GM21367 (cell line): Measurements from ENCODE around the gene LRRC46.

ENCODE experiments used
- ATAC-seq: cut with Tn5 transposase; IDR thresholded peaks from one replicate; pipeline ENCODE4 v1.9.1; 2021; ENCODE audit not compliant: unreplicated experiment

The LRRC46 gene

DNA sequence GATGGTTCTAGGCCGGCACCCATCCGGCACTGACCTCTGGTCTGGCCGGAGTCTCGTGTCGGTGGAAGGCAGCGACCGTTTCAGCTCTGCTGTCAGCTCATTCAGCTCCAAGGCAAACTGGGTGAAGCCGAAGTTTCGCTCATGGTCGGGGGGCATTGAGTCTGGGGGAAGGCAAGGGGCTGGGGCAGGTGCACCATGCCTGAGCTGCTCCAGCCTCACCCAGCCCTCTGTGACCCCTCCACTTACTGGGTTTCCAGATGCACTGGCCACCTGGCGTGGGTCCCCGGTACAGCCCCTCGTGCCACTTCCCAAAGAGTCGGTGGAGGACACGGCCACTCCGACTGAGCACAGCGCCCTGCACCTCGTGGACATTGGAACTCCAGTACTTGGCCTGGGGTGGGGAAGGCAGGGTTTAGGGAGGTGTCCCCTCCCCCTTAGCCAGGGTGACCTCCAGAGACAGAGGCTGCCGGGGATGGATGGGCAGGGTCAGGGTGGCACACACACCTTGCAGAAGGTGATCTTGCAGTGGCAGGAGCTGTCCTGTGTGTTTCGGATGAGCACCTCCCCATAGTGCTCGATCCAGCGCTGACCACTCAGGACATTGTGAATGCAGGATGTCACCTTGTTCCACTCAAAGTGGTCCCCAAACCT is 22.5 kb upstream of the LRRC46 start:
- ATAC-seq = no peak

DNA sequence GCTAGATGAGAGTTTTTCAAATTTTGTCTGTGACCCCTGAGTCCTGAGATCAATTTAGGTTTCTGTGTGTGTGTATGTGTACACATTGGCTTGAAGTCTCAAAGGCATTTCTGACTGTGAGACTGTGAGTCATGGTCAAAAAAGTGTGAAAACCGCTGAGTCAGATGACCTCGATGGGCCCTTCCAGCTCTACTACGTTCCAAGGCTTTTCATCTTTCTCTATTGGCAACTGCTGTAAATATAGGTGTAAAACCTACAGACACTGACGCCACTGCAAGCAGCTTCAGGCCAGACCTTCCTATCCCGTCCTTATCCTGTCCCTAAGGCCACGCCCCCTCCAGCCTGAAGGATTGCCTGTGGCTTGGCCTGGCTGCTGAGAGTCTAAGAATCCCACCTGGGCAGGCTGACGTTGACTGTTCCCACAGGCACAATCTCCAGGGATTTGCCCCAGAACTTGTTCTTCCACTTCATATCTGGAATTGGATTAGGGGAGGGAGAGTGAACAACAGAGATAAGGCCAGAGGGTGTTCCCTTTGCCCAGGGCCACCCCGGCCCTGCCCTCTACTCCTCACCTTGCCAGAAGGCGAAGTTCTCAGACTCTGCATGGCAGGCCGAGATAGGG is 21.2 kb upstream of the LRRC46 start:
- ATAC-seq = no peak

DNA sequence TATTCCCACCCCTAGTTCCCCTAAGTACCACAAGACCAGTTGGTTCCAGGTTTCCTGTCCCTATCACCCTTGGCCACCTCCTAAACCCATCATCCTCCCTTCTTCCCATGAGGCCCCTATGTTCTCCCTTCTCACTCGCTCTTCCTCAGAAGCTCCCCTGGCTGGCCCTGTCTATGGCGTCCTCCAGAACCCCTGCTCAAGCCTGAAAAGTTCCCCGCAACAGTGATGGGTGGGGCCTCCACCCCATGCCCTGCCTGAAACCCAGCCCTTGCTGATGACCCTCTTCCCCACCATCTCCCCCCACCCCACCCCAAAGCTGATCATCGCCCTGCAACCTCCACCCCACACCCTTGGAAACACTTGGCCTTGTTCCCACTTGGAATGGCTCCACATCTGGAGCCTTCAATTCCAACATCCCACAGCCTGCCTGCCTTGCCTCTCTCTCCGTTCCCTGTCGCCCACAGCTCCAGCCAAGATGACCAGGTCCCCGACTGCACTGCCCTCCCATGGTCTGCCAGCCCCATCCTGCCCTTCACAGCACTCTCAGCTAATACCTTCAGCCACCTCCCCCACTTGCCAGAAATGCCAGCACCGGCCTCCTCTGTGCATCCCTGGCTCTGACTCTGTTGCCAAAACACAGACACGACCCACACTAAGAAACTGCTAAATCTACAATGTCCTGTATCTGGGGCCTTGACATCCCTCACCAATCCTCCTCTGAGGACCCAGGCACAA is 20.4 kb upstream of the LRRC46 start:
- no peak for ATAC-seq

DNA sequence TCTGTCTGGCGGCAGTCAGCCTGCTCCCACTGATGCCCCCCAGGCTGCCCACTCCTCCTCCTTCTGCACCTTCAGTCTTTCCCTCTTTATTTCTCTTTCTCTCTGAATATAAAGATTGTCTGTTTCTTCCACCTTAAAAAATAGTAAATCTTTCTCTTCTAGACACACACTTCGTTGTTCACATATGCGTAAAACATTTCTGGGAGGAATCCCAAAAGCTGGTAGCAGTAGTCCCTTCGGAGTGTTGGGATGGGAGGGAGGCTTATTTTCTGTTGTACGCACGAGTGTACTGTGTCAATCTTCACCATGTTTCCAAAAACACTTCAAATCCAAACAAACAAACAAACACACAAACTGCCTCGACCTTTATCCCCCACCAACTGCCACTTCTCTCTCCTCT is 19.8 kb upstream of the LRRC46 start:
- ATAC-seq = no peak

DNA sequence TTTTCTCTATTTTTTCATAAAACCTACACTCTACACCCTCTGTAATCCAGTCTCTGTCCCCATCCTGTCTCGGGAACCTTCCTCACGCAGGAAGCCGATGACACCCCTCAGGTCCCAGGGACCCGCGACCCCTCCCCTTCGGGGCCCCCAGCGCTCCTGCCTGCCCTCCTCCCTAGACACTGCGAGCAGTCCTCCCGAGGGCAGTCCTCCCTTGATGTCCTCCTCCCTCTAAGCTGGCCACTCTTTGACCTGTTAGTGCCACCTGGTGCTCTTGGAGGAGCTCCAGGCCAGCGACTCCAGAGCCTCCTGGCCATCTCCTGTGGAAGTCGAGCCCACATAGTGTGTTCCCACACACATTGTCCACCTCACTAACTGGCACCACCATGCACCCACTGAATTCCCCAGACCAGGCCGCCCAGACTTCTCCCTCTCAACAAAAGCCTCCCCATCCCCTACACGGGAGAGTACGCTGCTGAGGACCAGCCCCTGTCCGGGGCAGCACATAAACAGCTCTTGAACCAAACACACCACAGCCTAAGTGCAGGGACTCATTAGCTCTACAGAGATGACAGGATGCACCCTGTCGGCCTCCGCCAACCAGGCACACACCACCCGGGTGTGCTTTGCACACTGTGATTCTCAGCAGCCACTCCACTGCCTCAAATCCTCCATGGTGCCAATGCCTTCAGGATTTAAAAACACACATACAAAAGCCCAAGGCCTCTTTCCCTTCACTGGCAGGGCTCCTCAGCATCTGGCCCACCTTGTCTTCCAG is 19.1 kb upstream of the LRRC46 start:
- no peak for ATAC-seq

DNA sequence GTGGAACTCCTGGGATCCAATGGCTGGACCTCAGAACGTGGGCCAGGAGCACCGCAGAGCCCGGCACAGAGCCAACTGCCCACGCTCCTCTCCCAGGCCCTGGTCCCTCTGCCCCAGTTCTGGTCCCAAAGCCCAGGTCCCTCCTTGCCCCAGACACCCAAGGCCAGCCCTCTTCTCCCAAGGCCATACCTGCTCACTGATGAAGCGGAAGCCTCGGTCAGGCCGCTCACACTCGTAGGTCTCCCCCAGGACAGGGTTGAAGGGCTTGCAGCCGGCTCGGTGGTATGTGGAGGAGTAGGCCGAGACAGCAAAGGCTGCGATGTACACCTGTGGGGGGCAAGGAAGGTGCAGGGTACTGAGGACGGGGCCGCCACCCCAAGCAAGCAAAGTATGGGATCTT is 18.4 kb upstream of the LRRC46 start:
- no peak for ATAC-seq

DNA sequence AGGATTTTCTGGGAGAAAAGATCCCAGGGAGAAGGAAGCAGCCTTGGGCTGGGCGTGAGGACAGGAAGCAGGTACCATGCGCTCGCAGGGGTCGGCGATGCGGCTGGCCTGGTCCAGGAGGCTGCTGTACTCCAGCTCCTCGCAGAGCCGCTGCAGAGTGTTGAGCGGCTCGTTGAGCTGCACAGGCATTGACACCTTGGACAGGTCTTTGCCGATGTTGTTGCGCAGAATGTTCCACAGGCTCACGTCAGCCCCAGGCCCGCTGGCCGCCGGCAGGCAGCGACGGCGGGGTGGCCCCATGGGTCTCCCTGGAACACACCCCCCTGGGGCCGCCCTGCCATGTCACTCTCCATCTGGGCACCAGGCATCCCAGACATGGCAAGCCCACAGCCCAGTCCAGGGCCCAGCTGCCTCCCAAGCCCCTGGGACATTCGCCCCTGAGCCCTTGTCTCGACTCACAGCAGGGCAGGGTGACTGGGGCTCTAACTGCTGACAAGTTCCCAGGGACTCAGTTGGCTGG is 17.9 kb upstream of the LRRC46 start:
- no peak for ATAC-seq

DNA sequence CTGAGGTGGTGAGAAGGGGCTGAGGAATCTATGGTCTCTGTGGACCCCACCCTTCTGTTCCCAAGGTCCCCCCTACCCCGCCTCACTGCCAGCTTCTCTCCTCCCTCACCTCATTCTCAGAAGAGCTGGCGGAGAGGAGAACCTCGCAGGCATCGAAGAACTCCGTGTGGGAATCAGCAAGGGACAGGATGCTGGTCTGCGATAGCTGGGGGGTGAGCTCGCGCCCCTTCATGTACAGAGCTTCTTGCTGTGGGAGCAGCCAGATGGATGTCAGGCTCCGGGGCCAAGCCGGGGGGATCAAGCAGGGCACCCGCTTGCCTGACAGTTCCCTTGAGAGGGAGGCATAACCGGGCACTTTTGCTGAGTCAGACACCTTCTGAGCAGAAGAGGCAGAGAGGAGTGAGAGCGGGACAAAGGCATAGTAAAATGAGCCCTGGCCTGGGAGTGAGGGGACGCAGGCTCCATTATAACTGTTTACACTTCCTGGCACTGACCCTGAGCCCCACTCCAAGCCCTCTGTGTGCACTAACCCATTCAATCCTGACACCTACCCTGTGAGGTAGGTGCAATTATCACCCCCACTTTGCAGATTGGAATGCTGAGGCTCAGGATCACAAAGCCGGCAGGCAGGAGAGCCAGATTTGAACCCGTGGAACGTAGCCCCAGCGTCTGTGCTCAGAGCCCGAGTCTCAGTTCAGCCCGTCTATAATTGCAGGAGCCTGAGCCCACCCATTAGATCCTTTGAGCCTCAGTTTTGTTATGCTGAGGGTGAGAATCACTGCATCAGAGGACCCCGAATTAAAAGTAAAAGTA is 16.2 kb upstream of the LRRC46 start:
- ATAC-seq = no peak

DNA sequence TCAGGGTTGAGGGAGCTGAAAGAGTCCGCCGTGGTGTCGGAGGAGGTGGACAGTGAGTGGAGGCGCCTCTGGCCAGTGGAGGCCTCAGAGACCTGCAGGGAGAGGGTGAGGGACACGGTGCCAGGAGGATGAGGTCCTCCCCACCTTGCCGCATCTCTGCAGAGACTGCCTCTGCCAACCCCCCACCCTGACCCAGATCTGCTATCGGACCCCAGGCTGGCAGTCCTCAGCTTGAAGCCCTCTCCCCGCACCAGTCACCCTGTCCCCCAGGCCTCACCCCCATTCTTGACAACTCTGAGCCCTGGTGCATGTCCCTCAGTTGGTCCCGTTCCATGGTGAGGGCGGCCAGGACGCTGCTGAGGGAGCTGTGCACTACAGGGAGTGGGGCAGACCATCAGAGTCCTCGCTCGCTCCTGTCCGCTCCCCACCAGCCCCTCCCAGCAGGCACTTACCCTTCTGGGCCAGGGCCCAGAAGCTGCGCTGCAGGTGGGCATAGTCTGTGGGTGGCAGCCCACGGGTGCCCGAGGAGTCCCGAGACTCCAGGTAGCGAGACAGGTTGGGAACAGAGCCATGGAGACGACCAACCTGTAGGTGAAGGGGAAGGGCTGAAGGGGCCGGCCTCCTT is 15.2 kb upstream of the LRRC46 start:
- no peak for ATAC-seq

DNA sequence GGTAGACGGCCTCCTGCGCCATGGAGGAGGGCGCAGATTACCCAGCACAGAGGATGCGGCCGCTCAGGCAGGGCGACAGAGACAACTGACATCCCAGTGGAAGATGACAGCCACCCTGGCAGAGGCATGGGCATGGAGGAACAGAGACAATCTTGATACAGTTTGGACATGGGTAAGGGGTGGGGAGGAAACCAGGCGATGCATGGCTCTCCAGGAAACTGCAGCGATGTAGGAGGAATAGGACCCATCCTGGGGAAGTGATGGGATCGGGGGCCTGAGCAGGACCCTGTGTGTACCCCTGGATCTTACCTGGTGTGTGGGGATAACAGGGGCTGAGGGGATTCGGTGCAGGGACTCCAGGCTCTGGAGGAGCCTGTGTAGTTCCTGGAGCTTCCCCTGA is 14.5 kb upstream of the LRRC46 start:
- ATAC-seq = no peak

DNA sequence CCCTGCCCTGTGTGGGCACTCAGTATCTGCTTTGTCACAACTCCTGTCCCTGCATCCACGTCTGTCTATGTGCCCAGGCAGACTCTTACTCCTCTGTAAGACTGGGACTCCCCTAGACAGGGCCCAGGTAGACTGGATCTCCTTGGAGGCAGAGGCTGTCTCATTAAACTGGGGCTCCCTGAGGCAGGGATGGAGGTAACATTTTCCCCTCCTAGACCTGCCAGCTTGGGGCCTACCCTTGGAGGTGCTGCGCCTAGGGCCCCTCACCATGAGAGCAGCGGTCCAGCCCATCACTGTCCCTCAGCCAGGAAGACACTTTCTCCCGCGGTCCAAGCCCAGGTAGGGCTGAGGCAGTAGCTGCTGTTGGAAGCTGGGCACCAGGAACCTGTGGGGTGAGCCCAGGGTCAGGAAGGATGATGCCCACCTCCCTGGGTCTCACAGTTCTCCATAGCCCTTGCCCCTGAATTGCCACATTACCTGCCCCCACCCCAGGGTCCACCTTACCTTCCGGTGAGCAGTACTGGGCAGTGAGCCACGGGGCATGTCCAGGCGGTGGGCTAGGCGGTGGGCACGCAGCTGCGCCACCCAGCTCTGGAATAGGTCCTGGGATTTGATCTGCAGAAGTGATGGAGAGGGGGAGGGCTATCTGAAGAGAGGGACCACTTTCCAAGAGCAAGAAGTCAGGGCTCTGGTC is 13.3 kb upstream of the LRRC46 start:
- no peak for ATAC-seq

DNA sequence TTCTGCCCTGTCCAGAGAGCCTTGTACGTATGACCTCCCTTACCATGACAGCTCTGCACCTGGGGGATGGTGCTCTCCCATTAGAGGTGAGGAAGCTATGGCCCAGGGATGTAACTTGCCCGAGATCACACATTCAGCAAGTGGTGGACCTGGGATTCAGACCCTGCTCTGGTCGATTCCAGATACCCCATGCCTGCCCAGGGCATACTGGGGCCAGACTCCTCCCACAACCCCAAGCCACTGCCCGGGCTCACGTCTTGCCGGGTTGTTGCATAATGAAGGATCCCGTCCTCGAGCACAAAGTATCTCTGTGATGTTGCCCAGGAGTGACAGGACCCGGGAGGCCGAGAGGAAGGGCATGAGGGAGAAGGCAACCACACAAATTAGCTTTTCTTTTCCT is 12.0 kb upstream of the LRRC46 start:
- no peak for ATAC-seq

DNA sequence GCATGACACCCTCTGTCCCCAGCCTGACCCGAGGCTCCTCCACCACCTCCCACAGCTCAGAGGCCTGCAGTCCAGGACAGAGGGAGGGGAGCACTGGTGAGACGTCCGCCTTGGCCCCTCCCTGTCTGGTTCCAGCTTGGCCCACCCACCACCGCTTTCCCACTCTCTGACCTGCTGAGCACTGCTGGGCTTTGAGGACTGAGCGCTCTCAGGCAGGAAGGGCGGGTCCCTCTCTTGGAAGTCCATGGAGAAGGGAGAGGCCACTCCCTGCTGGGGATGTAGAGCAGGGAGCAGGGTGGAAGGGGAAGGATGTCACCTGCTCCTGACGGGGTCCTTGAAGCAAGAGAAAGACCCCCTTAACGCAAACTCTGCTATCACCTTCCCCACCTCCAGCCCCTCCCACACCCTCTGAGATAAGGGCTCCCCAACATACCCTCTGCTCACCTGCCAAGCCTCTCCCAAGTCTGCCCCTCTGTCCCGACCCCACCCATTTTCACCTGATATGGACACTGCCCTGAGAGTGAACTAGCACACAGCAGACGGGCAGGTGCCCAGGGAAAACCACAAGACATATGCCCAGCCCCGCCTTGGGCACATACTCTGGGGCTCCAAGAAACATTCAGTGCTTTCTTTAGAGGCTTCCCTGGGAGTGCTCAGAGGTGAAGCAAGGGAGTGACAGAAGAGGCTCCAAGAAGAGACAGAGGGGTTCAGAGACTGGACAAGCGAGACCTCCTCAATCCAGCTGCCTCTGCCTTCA is 11.3 kb upstream of the LRRC46 start:
- ATAC-seq = no peak

DNA sequence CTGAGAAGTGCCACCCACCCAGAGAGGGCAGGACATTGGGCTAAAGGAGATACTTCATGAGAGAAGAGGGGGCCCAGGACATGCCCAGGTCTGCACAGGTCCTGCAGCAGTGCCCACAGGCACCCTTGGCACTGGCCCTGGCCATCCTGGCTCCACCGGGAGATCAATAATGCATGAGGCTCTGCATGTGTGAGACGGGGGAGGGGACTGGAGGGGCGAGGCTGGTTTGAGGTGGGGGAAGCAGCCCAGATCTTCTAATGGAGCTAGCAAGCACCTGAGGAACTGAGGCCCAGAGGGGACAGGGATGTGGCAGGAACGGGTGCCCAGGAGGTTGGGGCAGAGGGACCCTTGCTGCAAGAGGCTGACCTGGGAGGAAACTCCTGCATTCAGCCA is 10.4 kb upstream of the LRRC46 start:
- no peak for ATAC-seq

DNA sequence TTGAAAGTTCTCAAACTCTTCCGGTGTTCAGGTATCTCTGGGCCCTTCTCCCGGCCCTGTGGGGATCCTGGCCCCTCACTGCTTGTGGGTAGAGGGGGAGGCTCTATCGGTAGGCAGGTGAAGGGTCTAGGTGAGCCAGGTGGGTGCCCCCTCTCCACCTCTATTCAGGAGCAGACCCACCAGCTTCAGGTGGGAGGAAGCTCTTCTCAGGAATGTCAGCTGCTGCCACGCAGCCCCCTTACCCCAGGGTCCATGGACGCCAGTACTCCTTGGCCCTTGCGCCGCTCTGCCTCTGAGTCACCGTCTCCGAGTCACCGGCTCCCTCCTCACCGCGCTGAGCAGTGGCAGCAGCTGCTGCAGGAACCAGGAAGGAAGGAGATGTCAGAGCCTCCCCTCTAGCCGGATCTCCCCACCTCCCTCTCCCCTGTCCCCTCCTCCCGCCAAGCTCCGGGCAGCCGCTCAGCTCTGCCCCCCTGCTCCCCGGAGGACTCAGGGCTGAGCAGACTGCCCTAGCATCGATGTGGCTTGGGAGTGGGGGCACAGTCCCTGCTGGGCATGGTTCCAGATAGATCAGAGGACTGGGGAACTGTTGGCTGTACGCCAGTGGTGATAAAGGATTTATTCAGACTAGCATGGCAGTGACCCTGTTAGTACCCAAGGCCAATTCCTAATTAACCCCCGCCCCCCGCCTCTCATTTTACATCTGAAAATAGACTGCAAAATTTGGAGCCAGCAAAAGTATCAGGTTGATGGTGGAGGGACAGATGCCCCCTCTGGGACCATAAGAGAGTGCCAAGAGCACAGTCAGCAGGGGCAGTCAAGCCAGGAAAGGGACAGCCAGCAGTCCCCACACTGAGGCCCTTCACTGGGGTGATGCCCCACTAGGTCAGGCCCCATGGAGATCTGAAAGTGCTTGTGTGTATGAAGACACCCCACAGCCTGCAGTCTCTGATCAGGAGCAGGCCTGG is 9.8 kb upstream of the LRRC46 start, which contains the start of gene OSBPL7:
OSBPL7 (minus strand) TSS at position 371 of the 968 bp plus-strand sequence. CDS start 1,516 bp downstream, outside the sequence.
- ATAC-seq = no peak

DNA sequence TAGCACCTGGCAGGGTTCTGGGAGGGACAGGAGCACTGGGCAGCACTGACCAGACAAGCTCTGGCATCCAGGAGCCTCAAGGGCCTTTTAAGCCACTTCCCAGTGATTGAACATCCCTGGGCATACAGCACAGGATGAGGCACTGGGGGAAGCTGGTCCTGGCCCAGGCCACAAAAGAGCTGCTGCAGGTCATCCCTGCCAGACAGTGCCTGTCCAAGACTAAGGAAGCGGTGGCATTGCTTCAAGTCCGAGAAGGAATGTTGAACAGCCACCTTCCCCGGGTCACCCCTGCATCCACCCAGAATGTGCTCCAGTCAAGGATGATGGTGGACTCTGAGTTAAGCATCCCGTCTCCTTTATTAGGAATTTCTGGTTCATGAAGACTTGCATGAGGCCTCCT is 8.7 kb upstream of the LRRC46 start:
- no peak for ATAC-seq

DNA sequence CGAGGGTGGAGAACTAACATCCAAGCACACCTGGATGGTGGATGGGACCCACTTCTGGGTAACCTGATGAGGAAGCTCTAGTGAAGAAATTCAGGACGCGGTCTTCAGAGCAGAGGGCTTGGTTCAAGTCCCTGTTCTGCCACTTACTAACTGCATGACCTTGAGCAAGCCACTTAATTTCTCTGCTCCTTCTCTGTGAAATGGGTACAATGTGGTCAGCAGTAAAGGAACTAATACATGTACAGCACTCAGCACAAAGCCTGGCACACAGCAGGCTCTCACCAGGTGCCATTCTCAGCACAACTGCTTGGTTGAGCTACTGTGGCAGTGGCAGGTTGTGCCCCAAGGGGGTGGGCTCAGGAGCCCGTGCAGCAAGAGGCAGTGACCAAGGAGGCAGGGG is 8.0 kb upstream of the LRRC46 start:
- no peak for ATAC-seq

DNA sequence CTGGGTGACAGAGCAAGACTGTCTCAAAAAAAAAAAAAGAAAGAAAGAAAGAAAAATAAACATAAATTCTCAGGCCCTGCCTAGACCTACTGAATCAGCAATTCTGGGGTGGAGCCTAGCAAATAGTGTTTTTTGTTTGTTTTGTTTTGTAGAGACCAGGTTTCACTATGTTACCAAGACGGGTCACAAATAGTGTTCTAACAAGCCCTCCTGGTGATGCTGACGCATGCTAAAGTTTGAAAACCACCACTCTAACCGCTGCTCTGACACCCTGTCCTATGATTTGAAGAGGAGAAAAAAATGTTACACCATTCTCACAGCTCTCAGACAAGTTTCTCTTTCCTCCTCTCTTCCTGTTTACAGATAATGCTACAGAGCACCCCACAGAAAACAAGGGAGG is 1.6 kb upstream of the LRRC46 start:
- no peak for ATAC-seq
